Loucy (cell line): ENCODE results near the gene INPP4A.

ENCODE experiments used
- EZH2phosphoT487 ChIP-seq: fragments of 200-600 bp; IDR thresholded peaks from 2 replicates; pipeline ENCODE4 v1.6.1; 2018; ENCODE audit warnings: antibody characterized with exemption, mild to moderate bottlenecking, moderate library complexity, borderline replicate concordance
- TF ChIP-seq, protein P1 (sequence below): fragments of 200-600 bp; sonication (generic); conservative IDR thresholded peaks from 2 replicates; pipeline ENCODE4 v1.5.1; 2014; ENCODE audit warnings: mild to moderate bottlenecking, antibody characterized with exemption, low read length

DNA sequence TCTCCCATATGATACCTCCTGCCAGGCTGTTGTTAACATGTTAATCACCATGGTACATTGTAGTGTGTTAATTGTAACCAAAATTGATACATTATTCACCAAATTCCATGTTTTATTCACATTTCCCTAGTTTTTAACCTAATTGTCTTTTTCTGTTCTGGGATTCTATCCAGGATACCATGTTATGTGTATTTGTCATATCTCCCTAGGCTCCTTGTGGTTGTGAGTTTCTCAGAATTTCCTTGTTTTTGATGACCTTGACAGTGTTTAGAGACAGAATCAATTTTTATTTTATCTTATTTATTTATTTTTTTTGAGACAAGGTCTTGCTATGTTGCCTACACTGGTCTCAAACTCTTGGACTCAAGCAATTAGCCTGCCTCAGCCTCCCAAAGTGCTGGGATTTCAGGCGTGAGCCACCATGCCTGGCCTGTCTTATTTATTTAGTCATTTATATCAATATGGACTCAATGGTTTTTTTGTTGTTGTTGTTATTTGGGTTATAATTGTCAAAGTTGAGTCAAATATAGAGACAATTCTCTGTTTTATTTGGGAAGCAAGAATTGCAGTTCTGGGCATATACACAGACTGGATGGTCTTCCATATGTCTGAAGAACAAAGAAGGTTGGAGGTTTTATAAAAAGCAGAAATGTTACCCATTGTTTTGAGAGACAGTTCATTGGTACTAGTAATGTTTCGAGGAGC is 42.6 kb downstream of the INPP4A start:
- TF ChIP-seq, protein P1, sequence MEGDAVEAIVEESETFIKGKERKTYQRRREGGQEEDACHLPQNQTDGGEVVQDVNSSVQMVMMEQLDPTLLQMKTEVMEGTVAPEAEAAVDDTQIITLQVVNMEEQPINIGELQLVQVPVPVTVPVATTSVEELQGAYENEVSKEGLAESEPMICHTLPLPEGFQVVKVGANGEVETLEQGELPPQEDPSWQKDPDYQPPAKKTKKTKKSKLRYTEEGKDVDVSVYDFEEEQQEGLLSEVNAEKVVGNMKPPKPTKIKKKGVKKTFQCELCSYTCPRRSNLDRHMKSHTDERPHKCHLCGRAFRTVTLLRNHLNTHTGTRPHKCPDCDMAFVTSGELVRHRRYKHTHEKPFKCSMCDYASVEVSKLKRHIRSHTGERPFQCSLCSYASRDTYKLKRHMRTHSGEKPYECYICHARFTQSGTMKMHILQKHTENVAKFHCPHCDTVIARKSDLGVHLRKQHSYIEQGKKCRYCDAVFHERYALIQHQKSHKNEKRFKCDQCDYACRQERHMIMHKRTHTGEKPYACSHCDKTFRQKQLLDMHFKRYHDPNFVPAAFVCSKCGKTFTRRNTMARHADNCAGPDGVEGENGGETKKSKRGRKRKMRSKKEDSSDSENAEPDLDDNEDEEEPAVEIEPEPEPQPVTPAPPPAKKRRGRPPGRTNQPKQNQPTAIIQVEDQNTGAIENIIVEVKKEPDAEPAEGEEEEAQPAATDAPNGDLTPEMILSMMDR: no peak
- TF ChIP-seq EZH2phosphoT487: no peak
